Smooth muscle cell (in vitro differentiated cells): ENCODE results near the gene RFX8. TPM values are rescaled to one million over a fixed set of nuclear protein-coding genes. Genes with fewer than 3 reads are reported as not detected.
"Not testable (repeated sequence)": the region's sequence is repeated elsewhere in the genome, so short reads cannot be mapped to it uniquely, and the experiment has no call there.

Source experiments
- DNase-seq: peaks from one replicate; lab custom pipeline; 2025; ENCODE audit not compliant: unreplicated experiment; lab: John Stamatoyannopoulos, UW
- H2AFZ ChIP-seq: fragments of 200-600 bp; sonication (generic); 2 replicates; pipeline ENCODE4 v1.6.0; 2016; ENCODE audit warnings: antibody characterized with exemption, low read depth, mild to moderate bottlenecking
- H3F3A ChIP-seq: fragments of 200-600 bp; sonication (generic); 2 replicates; pipeline ENCODE4 v1.6.0; 2017; ENCODE audit warnings: antibody characterized with exemption, low read depth
- H3K27ac ChIP-seq: fragments of 200-600 bp; sonication (generic); 2 replicates; pipeline ENCODE4 v1.5.1; 2016; ENCODE audit warnings: low read depth, mild to moderate bottlenecking
- H3K27me3 ChIP-seq: fragments of 200-600 bp; sonication (generic); 2 replicates; pipeline ENCODE4 v1.6.1; 2016; ENCODE audit warnings: low read depth, mild to moderate bottlenecking
- H3K36me3 ChIP-seq: fragments of 200-600 bp; sonication (generic); 2 replicates; pipeline ENCODE4 v1.5.1; 2016; ENCODE audit warnings: low read depth
- H3K4me1 ChIP-seq: fragments of 200-600 bp; sonication (generic); 2 replicates; pipeline ENCODE4 v1.5.1; 2016; ENCODE audit warnings: low read depth
- H3K4me2 ChIP-seq: fragments of 200-600 bp; sonication (generic); 2 replicates; pipeline ENCODE4 v1.6.0; 2016; ENCODE audit warnings: mild to moderate bottlenecking
- H3K4me3 ChIP-seq: fragments of 200-600 bp; sonication (generic); 2 replicates; pipeline ENCODE4 v1.5.1; 2016; ENCODE audit warnings: mild to moderate bottlenecking
- H3K79me2 ChIP-seq: fragments of 200-600 bp; sonication (generic); 2 replicates; pipeline ENCODE4 v1.6.0; 2016; ENCODE audit warnings: low read depth, mild to moderate bottlenecking
- H3K9ac ChIP-seq: fragments of 200-600 bp; sonication (generic); 2 replicates; pipeline ENCODE4 v1.6.0; 2016; ENCODE audit warnings: low read depth
- H3K9me3 ChIP-seq: fragments of 200-600 bp; sonication (generic); replicated peaks from 2 replicates; pipeline ENCODE4 v1.5.1; 2016; ENCODE audit warnings: low read depth
- H4K20me1 ChIP-seq: fragments of 200-600 bp; sonication (generic); 2 replicates; pipeline ENCODE4 v1.6.0; 2016; ENCODE audit warnings: low read depth
- WGBS: methylation state at CpG from one replicate; pipeline ENCODE4 v1.1.7; 2016; ENCODE audit warnings: low lambda C conversion rate; 5-methylcytosine and 5-hydroxymethylcytosine counted together
- polyA plus RNA-seq: library from polyadenylated mRNA; unstranded; fragments of >200 nt; fragmentation: Nextera tagmentation; extraction: Ambion mirVana; gene quantifications from 2 replicates; pipeline ENCODE4 v1.2.1, GENCODE V29; 2016
- total RNA-seq: library from RNA; depleted of rRNA; stranded (reverse); fragments of >200 nt; gene quantifications from 2 replicates; pipeline ENCODE4 v1.2.3, GENCODE V29; 2014
- TF ChIP-seq, protein P1 (sequence below): fragments of 200-600 bp; sonication (generic); IDR thresholded peaks from 2 replicates; pipeline ENCODE4 v1.5.1; 2017; ENCODE audit warnings: borderline replicate concordance, mild to moderate bottlenecking, antibody characterized with exemption; ENCODE audit not compliant: insufficient read depth, poor library complexity, severe bottlenecking

Gene RFX8
- total and polyA plus RNA-seq, 2 experiments from 2014 or later, result 2.3 to 3.0 TPM

DNA sequence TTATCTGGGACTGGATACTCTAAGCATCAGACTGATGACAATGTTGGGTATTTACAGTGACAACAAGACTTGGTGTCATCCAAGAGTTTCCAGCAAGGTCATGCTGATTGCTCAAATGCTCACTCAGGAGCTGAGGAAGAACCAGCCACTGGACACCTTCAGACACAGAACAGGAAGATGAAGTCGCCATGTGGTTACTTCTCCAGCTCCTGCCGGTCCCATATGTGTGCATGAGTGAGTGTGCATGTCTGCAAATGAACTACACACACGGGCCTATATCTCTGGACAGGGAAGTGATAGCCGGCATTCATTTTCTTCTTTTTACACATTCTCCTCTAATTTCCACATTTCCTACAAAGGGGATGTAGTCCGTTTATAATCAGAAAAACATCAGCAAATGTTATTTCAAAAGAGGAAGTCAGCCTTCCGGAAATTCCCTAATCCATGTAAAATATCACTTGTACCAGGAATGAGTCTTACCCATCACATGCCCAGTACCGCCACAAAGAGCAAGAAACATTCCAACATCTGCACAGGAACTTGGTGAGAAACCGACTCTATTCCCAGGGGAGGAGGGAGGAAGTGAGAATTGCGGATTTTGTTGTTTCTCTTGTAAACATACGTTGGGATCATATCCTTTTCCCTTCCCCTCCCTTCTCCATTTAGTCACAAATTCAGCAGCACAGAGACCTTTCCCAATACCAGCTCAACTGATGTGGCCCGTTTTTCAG, 10.8 kb downstream of the RFX8 start:
- Histone ChIP-seq H3K27me3 (no peaks in the 10 kb centered on the region), H3K4me1 (peaks cover 18% of the 10 kb centered on the region), H3K27ac (peak overlapping the region; percentile 35), H3K9ac (no peak overlapping the region), H3K36me3 (no peaks in the 10 kb centered on the region), H4K20me1 (no peaks in the 10 kb centered on the region), H3K4me3 (no peak overlapping the region), H3K4me2 (peak overlapping the region; percentile 16), H3F3A (no peaks in the 10 kb centered on the region), H2AFZ (no peak overlapping the region), H3K9me3 (no peaks in the 10 kb centered on the region), H3K79me2 (no peaks in the 10 kb centered on the region)
- WGBS, result 61% methylated on average over 11 of the region's 11 CpGs
- DNase-seq, result no peak
- TF ChIP-seq, protein P1, sequence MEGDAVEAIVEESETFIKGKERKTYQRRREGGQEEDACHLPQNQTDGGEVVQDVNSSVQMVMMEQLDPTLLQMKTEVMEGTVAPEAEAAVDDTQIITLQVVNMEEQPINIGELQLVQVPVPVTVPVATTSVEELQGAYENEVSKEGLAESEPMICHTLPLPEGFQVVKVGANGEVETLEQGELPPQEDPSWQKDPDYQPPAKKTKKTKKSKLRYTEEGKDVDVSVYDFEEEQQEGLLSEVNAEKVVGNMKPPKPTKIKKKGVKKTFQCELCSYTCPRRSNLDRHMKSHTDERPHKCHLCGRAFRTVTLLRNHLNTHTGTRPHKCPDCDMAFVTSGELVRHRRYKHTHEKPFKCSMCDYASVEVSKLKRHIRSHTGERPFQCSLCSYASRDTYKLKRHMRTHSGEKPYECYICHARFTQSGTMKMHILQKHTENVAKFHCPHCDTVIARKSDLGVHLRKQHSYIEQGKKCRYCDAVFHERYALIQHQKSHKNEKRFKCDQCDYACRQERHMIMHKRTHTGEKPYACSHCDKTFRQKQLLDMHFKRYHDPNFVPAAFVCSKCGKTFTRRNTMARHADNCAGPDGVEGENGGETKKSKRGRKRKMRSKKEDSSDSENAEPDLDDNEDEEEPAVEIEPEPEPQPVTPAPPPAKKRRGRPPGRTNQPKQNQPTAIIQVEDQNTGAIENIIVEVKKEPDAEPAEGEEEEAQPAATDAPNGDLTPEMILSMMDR, result no peak

DNA sequence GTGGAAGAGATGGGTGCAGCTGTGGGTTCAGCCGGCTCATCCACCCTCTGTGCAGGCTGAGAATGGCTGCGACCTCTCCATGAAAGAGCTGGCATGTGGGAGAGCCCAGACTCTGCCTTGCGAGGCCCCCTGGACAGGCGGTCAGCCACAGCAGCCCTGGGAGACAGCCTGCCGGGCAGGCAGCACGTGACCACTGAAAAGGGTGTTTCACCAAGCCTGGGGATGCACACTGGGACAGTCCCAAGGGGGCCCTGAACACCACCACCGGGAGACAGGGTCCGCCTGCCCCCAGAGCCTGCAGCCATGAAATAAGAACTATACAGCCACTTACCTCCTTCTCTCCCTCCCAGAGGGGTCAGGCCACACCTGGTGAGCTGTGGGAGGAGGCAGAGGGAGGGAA, 11.5 kb downstream of the RFX8 start:
- Histone ChIP-seq H2AFZ (no peak overlapping the region), H4K20me1 (no peaks in the 10 kb centered on the region), H3K9me3 (no peaks in the 10 kb centered on the region), H3K4me2 (no peak overlapping the region), H3K36me3 (no peaks in the 10 kb centered on the region), H3K27ac (no peak overlapping the region), H3K9ac (no peak overlapping the region), H3K4me1 (peaks cover 18% of the 10 kb centered on the region), H3K27me3 (no peaks in the 10 kb centered on the region), H3K79me2 (no peaks in the 10 kb centered on the region), H3F3A (no peaks in the 10 kb centered on the region), H3K4me3 (no peak overlapping the region)
- 94% methylated on average over 8 of the region's 8 CpGs for WGBS
- DNase-seq, result no peak
- TF ChIP-seq, protein P1, result no peak

DNA sequence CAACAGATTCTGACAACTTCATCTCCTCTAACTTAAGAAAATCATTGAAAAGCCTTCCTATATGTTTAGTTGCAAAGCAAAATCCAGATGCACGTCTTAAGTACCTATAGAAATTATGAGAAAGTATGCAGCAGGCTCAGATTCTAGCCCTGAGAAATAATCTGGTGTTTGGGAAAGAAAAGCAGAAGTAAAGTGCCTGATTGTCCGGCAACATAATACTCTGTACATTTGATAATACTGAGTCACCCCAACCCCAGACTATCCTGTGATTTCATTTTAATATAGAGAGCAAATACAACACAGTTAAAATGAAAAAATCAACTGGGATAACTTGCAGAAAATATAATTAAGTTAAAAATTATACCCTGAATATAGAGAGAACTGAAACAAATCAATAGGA, 13.5 kb downstream of the RFX8 start:
- H3K4me3 ChIP-seq, result no peak overlapping the region
- DNase-seq, result no peak
- H3K9ac ChIP-seq, result no peak overlapping the region
- H3K9me3 ChIP-seq, result no peaks in the 10 kb centered on the region
- H3K36me3 ChIP-seq, result no peaks in the 10 kb centered on the region
- no peaks in the 10 kb centered on the region for H3K79me2 ChIP-seq
- TF ChIP-seq, protein P1, result no peak
- WGBS, result 84% methylated on average over 2 of the region's 2 CpGs
- H3K4me2 ChIP-seq, result no peak overlapping the region
- H4K20me1 ChIP-seq, result no peaks in the 10 kb centered on the region
- H3K27ac ChIP-seq, result no peak overlapping the region
- no peak overlapping the region for H2AFZ ChIP-seq
- no peaks in the 10 kb centered on the region for H3K27me3 ChIP-seq
- H3F3A ChIP-seq, result no peaks in the 10 kb centered on the region
- no peaks in the 10 kb centered on the region for H3K4me1 ChIP-seq

DNA sequence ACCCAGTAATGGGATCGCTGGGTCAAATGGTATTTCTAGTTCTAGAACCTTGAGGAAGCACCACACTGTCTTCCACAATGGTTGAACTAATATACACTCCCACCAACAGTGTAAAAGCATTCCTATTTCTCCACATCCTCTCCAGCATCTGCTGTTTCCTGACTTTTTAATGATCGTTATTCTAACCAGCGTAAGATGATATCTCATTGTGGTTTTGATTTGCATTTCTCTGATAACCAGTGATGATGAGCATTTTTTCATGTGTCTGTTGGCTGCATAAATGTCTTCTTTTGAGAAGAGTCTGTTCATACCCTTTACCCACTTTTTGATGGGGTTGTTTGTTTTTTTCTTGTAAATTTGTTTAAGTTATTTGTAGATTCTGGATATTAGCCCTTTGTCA, 20.5 kb downstream of the RFX8 start:
- H3K9ac ChIP-seq, H2AFZ ChIP-seq, H3K36me3 ChIP-seq, H3F3A ChIP-seq, H3K4me1 ChIP-seq, H3K27ac ChIP-seq, H3K4me3 ChIP-seq, DNase-seq, H4K20me1 ChIP-seq, H3K79me2 ChIP-seq, H3K4me2 ChIP-seq, H3K9me3 ChIP-seq, H3K27me3 ChIP-seq: not testable (repeated sequence)
- WGBS, result 81% methylated on average over 3 of the region's 3 CpGs
